GM19438 (cell line): ENCODE data around the gene TRPM2.
"Not testable (repeated sequence)": the region's sequence is repeated elsewhere in the genome, so short reads cannot be mapped to it uniquely, and the experiment has no call there.

ENCODE experiments used
- ATAC-seq: cut with Tn5 transposase; IDR thresholded peaks from one replicate; pipeline ENCODE4 v1.9.1; 2021; ENCODE audit warnings: low read depth; ENCODE audit not compliant: unreplicated experiment

TRPM2 gene

GRCh38 chr21:44475266-44475845 lies 121.9 kb downstream of the TRPM2 start:
- ATAC-seq, result no peak

DNA sequence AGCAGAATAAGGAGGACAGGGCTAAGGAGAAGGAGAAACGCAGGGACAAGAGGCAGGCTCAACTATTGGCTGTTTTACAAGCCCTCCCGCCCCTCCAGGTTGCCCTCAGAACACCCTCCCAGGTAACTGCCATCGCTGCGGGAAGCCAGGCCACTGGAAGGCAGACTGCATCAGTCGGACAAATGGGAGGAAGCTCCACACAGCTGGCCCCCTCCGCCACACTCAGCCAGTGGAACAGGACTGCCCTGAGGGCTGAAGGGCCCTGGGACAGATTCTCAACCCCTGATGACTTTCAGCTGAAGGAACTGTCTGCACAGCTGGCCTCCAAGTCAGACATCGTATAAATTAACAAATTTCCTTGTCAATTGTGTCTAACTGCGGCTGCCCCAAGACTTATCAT lies 123.7 kb downstream of the TRPM2 start:
- ATAC-seq, result no peak

DNA sequence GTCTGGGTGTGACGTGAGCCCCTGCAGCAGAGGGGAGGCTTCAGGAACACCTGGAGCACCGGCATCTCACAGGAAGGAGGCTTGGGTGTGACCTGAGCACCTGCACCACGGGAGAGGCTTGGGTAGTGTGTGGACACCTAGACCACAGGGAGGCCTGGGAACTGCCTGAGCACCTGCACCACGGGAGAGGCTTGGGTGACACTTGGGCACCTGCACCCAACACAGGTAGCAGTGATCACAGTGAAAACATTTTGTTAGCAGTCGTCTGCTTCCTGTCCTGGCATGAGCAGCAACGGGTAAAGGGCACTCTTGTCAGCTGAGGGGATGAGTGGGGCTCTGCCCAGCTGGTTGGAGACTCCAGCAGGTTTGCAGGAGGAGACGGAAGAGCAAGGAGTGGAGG lies 124.3 kb downstream of the TRPM2 start:
- no peak for ATAC-seq

DNA sequence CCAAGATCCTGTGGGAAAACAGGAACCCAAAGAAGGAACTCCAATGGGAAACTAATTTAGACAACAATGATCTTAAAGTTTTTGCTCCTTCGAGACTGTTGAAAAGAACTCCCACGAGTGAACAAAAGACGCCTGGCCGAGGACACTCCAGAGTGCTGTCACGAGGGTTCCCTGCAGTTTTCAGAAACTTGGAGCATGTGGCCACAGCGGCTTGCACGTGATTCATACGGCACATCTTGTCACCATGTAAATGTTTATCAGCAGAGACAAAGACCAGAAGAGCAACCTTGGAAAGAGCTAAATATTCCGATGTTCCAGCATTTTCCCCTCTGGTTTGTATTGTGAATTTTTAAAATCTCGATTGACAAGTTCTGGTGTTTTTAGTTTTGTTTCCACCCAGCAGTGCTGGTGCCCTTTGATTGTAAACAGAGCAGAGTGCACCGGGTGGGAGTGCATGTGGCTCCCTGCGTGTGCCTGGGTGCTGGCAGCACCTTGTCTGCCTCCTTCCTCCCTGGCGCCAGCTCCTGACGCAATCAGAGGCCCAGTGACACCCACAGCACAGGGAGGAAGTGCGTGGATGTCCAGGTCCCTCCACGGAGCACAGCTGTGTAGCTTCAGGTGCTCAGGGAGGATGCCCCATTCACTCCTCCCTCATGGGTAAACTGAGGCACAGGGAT lies 124.8 kb downstream of the TRPM2 start:
- no peak for ATAC-seq

- no peak for ATAC-seq
Measured at GRCh38 chr21:44478801-44479167, 125.4 kb downstream of the TRPM2 start.

GRCh38 chr21:44479556-44480199 lies 126.3 kb downstream of the TRPM2 start:
- ATAC-seq, result not testable (repeated sequence)

- no peak for ATAC-seq
Measured at GRCh38 chr21:44480200-44481053, 127.0 kb downstream of the TRPM2 start.

- ATAC-seq, result no peak
Measured at GRCh38 chr21:44482581-44483287, 129.3 kb downstream of the TRPM2 start.

DNA sequence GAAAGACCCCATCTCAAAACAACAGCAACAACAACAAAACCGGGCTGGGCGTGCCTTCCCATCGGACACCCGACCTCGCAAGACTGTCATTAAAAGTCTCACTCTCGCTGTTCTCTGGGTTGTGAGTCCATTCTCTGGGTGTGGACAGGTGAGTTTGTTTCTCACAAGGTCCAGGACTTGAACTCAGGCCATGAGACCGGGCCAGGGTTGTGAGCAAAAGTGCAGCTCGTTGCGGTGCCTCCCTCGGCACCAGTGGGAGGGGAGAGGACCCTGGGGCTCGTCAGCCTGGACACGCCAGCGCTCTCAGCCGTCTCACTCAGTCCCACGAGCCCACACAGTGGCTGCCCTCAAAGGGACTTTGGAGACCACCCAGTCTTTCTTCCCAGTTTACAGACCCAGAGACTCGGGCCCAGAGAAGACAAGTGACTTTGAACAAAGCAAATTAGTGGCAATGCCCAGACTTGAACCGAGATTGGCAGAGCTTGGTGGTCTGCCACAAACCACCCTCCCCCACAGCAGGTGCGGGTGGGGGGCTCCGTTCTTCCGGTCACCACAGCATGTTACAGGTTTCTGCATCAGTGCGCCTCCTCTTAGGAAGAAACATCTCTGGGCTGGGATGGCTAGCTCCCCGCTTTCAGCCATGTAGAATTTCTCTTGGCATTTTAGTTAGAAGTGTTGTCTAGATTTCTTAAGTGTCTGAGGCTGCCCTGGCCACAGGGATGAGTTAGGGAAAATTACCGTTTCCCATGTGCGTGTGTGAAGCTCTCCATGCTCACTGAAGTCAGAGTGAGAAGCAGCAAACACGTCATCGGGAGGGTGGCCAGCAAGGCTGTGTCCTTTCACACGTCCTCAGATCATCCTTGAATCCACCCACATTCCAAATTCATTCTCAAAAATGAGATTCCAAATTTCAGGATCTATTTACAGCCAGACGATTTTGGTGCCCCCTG lies 130.1 kb downstream of the TRPM2 start:
- ATAC-seq, result no peak

DNA sequence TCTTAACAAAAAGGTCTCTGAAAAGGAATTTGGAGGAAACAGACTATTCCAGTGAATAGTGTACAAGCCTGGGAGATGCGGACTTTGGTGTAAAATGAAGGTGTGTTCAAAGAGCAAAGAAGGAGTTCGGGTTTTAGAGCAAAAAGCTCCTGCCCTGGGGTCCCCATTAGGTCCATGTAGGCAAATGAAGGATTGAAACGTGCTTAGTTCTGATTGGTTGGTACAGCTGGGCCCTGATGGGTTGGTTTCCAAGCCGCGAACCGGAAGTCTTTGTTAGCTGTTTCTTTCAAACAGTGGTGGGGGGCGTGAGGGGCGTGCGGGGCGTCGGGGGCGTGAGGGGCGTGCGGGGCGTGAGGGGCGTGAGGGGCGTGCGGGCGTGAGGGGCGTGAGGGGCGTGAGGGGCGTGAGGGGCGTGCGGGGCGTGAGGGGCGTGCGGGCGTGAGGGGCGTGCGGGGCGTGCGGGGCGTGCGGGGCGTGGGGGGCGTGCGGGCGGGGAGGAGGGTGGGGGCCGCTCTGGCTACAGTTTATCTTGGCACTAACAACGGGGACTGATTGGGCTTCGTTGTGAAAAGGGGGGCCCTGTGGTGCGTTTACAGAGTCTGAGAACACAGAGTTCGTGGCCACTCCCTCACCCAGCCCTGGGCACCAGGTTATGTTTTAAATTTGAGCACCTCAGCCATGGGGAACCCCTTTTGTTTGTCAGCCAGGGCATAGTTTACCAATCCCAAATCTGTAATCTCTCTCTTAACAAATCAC lies 131.3 kb downstream of the TRPM2 start:
- no peak for ATAC-seq

DNA sequence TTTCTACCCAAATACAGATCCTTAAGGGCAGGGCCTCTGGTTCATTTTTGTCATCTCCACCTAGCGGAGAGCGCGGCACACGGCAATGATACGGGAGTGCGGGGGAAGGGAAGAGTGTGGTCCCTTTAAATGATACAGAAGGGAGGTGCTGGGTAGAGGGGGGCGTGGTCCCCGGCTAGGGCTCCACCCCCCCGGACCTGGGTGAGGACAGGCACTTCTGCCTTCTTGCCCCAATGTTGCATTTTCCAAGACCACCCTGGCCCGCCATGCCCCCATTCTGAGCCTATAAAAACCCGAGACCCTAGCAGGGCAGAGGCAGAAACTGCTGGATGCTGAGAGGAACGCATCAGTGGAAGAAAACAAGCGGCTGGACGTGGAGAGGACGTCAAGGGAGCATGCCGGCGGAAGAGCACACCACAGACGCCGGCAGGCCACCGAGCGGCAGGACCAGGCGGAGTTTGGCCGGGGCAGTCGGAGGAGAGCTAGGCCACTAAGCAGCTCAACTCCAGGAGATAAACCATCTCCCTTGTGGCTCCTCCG lies 131.9 kb downstream of the TRPM2 start:
- no peak for ATAC-seq

DNA sequence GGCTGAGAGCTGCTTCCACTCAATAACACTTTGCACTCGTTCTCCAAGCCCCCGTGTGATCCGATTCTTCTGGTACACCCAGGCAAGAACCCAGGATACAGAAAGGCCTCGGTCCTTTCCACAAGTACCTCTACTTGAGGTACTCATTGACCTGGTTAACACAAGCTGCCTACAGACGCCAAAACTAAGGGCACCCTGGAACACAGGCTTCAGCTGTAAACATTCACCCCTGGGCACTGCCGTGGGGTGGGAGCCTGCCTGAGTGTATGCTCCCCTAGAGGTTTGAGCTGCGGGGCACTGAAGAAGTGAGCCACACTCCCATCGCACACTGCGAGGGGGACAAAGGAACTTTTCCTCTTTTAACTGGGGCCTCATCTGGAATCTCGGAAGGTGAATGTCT lies 132.4 kb downstream of the TRPM2 start:
- no peak for ATAC-seq

- no peak for ATAC-seq
Measured at GRCh38 chr21:44486302-44486701, 132.9 kb downstream of the TRPM2 start.

- no peak for ATAC-seq
Measured at GRCh38 chr21:44487831-44488230, 134.4 kb downstream of the TRPM2 start.

DNA sequence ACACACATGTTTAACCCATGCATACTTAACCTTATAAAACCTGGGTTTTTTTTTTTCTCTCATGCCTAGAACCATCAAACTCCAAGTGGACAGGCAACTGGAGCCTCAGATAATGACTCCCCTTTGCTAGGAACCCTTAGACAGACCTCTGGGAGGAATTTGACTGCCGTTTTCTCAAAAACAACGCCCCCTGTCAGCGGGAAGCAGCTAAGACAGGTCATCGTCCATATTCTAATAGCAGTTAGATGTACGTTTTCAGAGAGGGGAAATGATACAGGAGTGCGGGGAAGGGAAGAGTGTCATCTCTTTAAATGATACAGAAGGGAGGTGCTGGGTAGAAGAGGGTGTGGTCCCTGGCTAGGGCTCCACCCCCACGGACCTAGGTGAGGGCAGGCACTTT lies 136.5 kb downstream of the TRPM2 start:
- ATAC-seq, result no peak

DNA sequence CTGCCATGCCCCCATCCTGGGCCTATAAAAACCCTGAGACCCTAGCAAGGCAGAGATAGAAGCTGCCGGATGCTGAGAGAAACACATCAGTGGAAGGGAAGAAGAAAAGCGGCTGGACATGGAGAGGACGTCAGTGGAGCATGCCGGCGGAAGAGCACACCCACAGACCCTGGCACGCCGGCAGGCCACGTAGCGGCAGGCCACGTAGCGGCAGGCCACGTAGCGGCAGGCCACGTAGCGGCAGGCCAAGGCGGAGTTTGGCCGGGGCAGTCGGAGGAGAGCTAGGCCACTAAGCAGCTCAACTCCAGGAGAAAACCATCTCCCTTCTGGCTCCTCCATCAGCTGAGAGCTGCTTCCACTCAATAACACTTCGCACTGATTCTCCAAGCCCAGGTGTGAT lies 137.0 kb downstream of the TRPM2 start:
- no peak for ATAC-seq

GRCh38 chr21:44490816-44491215 lies 137.4 kb downstream of the TRPM2 start:
- ATAC-seq, result no peak
